Stimulated activated CD4-positive, alpha-beta T cell treated with anti-CD3 and anti-CD28 coated beads, TNF-alpha, amount 100 ng/mL, for 1 hour (primary cell): ENCODE data around the gene MCTP2.

ENCODE experiments used
- DNase-seq, 3 donors: peaks; one replicate each; pipeline ENCODE4 v3.0.0-alpha.2; 2020; ENCODE audit warnings: low read depth in 3 of 3, low spot score in 1 of 3

The MCTP2 gene

DNA sequence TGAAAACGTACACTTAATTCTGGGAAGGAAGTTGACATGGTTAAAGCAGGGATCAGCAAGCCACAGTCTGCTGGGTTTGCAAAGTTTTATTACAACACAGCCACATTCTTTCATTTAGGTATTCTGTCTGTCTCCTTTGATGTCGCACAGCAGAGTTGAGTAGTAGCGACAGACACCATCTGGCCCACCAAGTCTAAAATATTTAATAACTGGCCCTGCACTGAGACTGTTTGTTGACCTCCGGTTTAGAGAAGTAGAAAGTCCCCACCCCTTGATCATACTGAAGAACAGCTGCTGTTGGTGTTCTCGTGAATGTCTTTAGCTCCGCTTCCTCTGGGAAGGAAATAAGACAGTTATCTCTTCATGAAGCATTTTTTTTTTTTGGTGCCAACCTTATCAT lies 66.2 kb downstream of the MCTP2 start:
- DNase-seq = no peak

DNA sequence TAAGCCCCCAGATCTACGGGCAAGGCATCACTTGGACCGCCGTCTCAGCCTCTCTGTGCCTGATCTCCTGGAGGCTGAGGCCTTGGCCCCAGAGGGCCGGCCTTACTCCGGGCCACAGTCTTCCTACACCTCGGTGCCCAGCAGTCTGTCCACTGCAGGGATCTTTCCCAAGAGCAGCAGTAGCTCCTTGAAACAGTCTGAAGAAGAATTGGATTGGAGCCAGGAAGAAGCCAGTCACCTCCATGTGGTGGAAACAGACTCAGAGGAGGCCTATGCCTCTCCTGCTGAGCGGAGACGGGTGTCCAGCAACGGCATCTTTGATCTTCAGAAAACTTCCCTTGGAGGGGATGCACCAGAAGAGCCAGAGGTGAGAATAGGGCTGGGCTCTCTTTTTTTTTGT lies 67.0 kb downstream of the MCTP2 start:
- no peak for DNase-seq

DNA sequence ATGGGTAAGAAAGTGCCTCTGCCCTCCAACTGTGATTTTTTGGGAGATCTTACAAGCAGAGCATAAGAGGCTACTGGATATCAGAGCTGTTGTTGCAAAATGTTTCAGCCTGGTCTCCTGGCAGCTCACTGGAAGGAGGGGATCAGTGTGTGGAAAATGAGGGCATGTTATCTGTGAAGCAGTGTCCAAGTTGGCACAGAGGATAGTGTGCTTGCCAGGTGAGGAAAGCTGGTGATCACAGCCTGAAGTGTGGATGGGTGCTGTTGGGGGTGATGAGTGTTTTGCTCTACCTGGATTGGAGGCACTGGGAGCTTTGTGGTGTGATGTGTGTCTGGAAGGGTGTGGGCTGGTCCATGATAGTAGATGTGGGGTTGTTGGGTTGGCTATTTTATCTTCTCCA lies 69.3 kb downstream of the MCTP2 start:
- no peak for DNase-seq

DNA sequence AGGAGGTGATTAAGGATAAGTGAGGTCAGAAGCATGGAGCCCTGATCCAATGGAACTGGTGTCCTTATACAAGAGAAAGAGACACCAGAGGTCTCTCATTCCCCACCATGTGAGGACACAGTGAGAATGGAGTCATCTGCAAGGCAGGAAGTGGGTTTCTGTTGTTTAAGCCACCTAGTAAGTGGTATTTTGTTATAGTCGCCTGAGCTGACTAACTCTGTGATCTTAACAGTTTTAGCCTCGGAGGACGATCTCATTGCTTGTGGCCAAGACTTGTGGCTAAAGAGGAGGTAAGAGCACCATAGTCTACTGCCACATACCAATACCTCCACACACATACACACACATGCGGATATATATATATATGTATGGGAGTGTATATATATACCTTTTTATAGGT lies 73.8 kb downstream of the MCTP2 start:
- no peak for DNase-seq

DNA sequence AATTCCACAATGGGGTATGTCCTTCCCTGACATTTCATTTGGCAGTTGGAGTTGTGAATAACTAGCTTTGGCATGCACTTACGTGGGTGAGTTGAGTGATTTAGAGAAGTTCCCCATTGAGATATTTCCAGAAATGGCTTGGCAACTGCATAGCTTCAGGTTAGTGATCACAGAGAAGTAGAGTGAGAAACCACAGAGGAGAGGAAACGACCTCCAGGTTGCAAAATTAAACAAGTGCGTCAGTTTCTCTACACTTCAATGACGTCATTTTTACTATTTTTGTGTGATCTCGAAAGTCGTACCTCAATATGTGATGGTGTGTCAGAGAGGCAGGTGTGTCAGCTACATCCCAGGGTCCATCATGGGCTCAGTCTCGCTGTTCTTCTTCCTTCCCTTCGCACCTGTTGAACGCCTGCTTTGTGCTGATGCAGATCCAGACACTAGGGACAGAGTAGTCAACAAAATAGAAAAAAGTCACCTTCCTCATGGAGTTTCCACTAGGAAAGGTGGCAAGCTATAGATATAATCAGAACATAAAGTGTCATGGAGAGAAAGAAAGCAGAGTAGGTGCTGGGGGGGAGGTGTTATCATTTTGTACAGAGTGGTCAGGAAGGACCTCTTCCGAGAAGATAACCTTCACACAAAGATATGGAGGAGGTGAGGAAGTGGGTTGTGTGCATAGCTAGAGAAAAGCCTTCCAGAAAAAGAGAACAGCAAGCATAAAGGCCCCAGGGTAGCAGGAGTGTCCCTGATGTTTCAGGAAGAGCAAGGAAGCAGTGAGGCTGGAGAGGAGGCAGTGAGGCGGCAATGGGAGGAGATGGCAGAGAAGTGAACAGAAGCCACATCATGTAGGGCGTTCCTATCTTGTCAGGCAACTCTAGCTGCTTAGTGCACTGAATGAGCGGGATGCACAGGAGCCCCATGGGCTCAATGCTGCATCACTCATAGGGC lies 75.6 kb downstream of the MCTP2 start:
- no peak for DNase-seq

DNA sequence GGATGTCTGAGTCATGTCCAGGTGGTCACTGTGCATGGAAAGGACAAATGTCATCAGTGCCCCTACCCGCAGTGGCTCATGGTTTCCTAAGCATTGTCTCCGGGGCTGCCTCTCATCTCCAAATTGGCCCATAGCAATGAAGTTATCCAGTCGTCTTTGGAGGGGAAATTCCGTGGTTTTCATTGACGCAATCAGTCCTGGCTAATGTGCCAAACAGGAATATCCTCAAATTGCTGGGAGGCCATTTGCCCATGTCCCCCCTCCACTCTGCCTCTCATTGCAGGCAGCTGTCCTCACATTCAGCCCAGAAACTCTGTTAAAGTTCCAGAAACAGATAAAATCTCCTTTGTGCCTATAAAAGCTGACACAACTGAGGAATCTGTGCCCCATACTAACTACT lies 81.6 kb downstream of the MCTP2 start:
- no peak for DNase-seq

DNA sequence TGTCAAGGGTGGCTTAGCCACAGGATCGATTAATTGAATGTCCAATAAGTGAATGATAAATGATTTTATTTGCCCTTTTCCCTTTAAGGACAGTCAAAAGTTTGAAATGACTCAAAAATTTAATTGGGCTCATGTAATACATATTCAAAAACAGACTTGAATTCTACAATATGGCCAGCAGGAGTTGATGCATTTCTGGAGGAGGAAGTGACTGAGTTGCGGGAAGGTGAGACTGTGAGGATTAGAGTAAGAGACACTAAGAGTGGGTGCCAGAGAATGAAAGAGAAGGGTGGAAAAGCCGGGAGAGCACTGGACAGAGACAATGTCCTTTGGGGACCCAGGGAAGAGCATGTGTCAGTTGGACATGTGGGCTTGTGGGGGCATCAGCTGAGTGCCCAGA lies 83.3 kb downstream of the MCTP2 start:
- no peak for DNase-seq

DNA sequence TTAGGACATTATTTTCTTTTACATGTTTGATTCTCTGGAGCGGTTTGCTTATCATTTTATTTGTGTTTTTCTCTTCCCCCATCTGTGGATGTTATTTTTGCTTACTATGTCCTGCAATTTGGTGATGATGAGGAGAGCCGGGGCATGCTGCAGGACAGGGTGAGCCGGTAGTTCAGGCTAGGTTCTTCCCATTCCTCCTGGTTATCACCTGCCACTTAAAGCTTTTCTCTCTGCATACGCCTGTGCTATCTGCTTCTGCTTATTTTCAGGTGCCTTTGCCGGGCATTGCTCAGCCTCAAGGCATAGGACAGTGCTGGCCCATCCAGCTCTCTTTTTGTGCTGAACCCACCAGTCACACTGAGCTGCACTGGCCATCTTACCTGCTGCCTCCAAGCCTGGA lies 85.8 kb downstream of the MCTP2 start:
- DNase-seq = no peak

DNA sequence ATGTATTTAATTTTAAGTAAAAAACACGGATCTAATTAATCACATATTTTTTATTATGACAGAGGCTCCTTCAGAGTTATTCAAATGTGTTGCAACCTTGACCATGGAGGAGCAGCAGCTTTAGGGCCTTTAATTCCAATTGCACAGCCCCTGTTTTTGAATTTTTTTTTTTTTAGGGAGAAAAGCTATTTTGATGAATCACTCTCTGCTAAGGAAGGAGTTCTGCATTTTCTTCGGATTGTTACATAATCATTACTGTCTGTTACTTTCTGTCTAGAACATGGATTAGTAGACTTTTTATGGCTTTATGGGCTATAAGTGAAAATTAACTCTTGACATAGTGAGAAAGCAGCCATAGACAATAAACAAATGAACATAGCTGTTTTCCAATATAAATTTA lies 90.8 kb downstream of the MCTP2 start:
- no peak for DNase-seq

DNA sequence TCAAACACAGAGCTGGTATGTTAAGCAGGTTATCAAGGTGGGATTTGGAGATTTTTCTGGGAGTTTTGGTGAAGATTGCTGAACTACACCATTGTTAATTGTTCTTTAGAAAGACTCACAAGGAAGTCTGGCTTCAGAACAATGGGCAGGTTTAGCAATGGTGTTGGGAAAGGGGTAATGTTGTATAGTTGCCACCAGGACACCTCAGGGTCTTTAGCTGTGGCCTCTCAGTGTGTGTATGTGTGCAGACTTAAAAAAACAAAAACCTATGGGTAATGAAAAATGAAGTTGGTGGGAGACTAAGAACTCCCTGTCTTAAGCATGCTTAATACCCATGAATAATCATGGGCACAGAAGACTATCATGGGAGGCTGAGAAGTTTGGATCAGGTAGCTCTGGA lies 91.7 kb downstream of the MCTP2 start:
- DNase-seq = no peak

DNA sequence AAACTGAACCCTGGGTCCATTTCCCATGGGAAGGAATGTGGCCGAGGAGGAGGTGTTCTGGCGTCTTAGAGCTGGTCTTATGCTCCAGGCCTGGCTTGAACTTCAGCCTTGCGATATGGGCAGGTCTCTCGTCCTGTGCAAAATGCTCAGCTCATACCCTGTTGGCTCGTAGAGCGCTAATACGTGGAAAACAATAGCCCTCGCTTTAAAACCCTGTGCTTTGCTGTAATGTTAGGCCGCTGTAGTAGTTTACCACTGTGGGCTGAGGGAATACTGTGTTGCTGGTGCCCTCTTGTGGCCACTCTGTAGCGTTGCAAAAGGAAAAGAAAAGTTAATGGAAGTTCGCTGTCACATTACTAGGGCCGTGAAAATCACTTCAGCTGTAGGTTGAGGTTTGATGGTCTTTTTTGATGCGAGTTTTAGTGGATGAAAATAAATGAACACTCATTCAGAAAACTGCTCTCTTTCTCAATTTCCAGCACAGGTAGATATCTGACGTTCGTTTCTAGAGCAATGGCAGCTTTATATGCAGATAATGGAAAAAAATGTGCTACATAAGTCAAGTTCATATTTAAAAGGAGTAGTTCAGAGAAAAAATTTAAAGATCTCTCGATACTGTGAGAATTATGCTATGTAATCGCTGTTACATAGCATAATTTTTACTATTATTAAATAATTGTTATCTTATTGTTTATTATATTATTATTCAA lies 92.9 kb downstream of the MCTP2 start:
- DNase-seq = peak in 2 of 3 donors; percentile 19 to 30

DNA sequence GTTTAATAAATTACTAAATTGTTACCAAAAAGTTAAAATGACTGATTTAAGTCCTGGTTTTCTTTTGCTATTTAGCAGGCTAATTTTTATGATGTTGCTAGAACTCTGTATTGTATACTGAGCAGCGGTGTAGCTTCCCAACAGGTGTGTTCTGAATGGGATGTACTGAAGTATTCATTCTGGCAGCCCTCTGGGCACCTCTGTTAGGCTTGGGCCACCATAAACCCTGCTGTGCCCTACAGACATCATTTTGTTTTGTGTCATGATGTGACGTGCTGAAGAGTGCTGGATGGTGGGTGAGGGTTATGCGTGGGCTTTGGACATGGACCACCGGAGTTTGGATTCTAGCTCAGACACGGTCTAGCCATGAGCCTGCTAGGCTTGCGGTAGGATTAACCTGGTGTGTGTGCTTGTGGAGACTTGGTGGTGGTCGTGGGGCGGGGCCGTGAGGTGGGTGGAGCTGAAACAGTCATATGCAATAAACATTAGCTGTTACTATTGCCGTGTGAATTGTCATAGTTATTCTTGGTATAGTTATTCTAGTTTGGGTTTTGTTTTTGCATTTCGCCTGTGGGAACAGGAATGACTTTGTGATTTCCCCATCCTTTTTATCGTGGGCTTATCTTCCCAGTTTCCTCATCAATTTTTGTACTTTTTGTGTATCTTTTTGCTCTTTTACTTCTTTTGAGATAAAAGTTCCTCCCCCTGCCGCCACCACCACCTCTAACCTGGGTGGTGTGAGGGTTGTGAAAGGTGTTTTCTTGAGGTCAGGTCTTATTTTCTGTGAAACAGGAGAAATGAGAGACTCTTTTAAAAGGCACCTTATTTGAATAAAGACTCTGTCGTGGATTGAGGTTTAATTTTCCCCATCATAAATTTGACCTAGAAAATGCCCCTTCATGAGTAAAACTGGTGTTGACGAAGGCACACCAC lies 93.7 kb downstream of the MCTP2 start:
- DNase-seq = no peak

DNA sequence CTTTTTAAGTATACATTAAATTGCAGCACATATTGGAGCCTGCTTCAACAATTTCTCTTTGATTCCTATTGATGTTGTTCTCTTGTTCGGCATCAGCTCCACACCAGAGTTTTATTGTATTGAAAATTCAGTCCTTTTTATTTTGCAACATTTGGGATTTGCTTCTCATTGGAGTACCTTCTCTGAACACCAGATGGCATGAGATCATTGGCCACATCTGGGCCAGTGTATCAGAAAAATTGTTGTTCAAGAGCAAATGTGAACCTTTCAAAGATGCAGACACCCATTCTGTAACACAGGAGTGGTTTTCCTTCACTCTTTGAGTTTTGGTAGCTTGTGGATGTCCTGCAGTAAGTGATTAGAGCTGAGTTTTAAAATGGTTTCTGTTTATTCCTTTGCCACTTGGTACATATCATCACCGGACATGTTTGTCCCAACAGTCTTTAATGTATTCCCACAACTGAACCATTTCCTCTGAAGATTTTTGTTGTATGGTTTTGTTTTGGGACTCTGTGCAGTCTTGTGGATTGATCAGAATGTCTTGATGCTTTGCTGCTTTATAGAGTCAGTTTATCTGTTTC lies 96.1 kb downstream of the MCTP2 start:
- DNase-seq = no peak

DNA sequence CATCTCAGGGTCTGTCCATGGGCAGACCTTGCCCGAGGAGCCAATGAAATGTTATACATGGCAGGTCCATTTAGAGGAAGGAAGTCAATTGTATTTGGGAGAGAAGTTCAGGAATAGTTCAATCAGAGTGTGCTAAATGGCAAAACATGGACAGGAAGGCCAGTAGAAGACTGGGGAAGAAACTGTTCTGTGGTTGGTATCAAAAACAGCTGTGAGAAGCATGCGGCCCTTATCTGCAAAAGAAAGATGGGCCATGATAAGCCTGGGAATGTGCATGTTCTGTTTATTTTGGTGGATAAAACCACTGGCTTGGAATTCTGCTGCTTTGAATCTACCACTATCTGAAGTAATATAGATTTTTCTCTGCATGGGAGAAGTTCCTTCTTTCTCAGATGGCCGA lies 100.4 kb downstream of the MCTP2 start:
- no peak for DNase-seq

DNA sequence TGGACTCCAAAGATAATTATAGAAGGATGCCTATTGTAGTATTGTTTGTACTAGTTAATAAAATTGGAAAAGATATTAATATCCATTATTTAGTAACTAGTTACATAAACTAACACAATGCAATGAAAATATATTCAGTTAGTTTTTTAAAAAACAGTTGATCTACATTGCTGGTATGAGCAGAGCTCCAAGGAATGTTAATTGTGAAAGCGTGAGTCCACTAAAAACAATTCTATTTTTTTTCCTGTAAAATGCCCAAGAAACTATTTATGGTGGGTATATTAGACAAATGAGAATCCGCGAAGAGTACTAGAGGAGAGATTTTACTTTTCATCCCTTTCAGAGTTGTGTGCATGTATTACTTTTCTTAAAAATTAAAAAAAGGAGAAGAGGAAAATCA lies 104.3 kb downstream of the MCTP2 start:
- DNase-seq = no peak

DNA sequence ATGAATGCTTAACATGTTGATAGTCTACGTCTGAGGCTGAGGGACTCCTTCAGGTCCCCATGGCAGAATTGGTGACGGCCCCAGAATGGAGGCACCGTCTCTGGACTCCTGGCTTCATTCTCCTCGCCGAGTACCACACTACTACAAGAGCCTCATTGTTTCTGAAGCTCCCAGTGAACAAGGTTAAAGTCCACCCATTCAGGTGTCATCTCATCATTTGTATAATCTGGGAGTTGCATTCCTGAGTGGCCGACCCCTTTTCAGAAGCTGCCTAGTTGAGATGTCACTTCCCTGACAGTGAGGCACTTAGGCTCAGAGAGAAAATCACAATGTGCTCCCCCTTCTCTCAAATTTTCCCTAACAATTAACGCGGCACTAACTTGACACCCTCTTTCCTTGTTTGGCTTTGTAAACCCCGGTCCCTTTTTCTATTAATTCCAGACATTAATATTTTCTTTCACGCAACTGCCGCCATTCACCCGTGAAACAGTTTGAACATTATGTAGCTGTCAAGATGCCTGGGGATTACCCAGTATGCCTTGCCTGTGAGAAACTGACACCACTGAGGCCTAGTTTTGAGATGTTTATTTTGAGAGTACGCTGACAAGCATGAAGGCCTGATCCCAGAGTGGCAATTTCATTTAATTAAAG lies 105.6 kb downstream of the MCTP2 start:
- no peak for DNase-seq

DNA sequence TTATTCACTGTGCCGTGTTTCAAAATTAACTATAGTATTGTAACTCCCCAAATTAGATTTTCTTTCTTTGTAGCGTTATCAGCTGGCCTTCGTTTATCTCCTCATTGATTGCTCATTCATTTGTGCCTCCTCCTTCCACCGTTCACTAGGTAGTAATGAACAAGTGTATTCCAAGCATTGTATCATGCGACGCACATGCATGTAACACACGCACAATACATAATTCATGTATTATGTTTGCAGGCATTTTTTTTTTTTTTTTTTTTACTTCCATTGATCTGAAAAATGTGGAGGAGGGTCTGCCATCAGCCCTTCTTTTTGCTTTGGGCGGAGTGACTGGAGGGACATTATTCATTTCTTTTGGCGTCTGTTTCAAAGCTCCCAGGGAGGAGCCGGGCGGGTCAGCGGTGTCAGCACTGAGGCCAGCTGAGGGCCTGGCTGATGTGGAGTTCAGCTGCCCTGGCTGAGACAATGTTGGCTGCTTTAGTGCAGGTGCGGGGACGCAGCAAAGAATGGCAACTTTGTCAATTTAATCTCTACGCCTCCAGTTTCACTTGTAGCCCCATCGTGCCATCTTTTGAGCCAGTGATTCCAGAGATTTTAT lies 107.0 kb downstream of the MCTP2 start:
- no peak for DNase-seq

DNA sequence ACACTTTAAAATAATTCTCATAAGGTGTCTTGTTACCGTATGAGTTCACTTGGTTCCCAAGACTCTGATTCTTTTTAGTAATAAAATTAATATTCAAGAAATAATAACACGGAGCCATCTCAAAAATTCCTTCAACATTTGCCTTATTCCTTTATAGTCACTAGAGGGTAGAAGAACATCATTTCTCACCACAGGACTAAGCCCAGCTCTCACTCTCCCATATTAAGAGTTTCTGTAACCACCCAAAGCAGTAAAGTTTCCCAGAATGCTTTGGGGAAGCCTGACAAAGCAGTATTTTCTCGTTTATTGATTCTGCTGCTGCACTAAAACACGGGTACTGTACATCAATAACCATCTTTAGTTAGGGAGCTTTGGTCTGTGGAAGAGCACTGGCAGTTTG lies 114.9 kb downstream of the MCTP2 start:
- no peak for DNase-seq

DNA sequence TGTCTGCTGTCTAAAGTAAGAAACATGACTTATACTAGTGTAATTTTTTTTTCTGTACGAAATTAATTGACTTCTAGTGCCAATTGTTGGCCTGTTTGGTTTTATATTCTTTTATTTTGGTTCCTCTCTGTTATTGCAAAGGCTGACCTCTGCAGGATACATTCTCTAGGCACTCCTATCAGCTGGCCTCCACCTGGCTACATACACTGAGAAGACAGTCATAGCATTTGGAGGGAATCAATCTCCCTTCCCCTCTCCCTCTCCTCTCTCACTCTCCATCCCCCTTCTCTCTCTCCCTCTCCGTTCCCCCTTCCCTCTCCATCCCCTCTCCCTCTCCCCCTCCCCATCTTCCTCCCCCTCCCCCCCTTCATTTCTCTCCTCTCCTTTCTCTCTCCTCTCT lies 116.7 kb downstream of the MCTP2 start:
- no peak for DNase-seq

DNA sequence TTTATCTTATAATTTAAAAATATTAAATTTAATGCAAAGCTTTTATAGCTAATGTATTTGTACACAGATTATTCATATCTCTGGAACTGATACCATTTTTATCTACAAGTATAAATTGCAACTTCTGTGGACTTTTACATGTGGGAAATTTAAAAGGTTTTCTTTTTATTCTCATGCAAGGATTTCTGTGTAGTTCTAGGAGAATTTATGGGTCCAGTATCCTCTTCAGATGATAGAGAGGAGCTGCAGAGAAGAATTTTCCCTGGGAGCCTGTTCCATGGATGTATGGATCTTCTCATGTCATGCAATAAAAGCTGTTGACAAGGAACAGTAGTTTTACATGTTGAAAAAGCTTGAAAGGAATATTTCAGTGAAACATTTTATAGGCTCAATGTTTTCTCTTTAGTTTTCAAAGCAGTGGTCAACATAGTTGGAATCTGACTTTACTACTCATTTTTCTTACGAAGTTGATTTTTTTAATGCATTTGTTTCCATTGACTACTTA lies 119.7 kb downstream of the MCTP2 start:
- DNase-seq = no peak
